SK-N-SH treated with all-trans-retinoic acid at 6 μM for 48 hours (cell line): Measurements from ENCODE around the gene LEUTX.

ENCODE experiments used
- ATAC-seq: fragments of 200-7000 bp; cut with Tn5 transposase; 3 replicates; pipeline ENCODE4 v1.9.1; 2020; ENCODE audit warnings: mild to moderate bottlenecking, moderate library complexity
- ARNTL ChIP-seq: fragments of 450-650 bp; formaldehyde crosslinking; IDR thresholded peaks from 2 replicates; pipeline ENCODE4 v1.5.0; 2020; ENCODE audit warnings: low read depth, mild to moderate bottlenecking, moderate library complexity, borderline replicate concordance
- CSDC2 ChIP-seq: fragments of 250-450 bp; sonication (Bioruptor Pico); IDR thresholded peaks from 2 replicates; pipeline ENCODE4 v1.5.0; 2020; ENCODE audit warnings: mild to moderate bottlenecking, moderate library complexity
- GLIS3 ChIP-seq: fragments of 250-450 bp; sonication (Bioruptor Pico); IDR thresholded peaks from 2 replicates; pipeline ENCODE4 v1.5.0; 2020; ENCODE audit warnings: mild to moderate bottlenecking, moderate library complexity
- OSR1 ChIP-seq: fragments of 250-450 bp; sonication (Bioruptor Pico); IDR thresholded peaks from 2 replicates; pipeline ENCODE4 v1.8.0; 2022; ENCODE audit warnings: moderate library complexity, mild to moderate bottlenecking, inconsistent platforms
- PPARA ChIP-seq: fragments of 250-450 bp; sonication (Bioruptor Pico); IDR thresholded peaks from 2 replicates; pipeline ENCODE4 v1.5.0; 2020; ENCODE audit warnings: mild to moderate bottlenecking, borderline replicate concordance
- RARB ChIP-seq: fragments of 250-450 bp; sonication (Bioruptor Pico); IDR thresholded peaks from 2 replicates; pipeline ENCODE4 v1.8.0; 2021; ENCODE audit warnings: mild to moderate bottlenecking, moderate library complexity
- TCF4 ChIP-seq: fragments of 250-450 bp; sonication (Bioruptor Pico); IDR thresholded peaks from 2 replicates; pipeline ENCODE4 v1.8.0; 2021; ENCODE audit warnings: mild to moderate bottlenecking, moderate library complexity, borderline replicate concordance
- TOX ChIP-seq: fragments of 250-450 bp; sonication (Bioruptor Pico); IDR thresholded peaks from 2 replicates; pipeline ENCODE4 v1.8.0; 2021; ENCODE audit warnings: mild to moderate bottlenecking, moderate library complexity, borderline replicate concordance
- ZC3H10 ChIP-seq: fragments of 250-450 bp; sonication (Bioruptor Pico); IDR thresholded peaks from 2 replicates; pipeline ENCODE4 v1.5.1; 2021; ENCODE audit warnings: mild to moderate bottlenecking, moderate library complexity
- ZFP3 ChIP-seq: fragments of 250-450 bp; sonication (Bioruptor Pico); IDR thresholded peaks from 2 replicates; pipeline ENCODE4 v1.5.0; 2020; ENCODE audit warnings: mild to moderate bottlenecking, moderate library complexity
- ZFP30 ChIP-seq: fragments of 450-650 bp; formaldehyde crosslinking; IDR thresholded peaks from 2 replicates; pipeline ENCODE4 v1.5.0; 2022; ENCODE audit warnings: mild to moderate bottlenecking, moderate library complexity
- ZNF565 ChIP-seq: fragments of 450-650 bp; formaldehyde crosslinking; conservative IDR thresholded peaks from 2 replicates; pipeline ENCODE4 v1.5.0; 2020; ENCODE audit warnings: low read depth, mild to moderate bottlenecking, moderate library complexity
- ZNF70 ChIP-seq: fragments of 450-650 bp; formaldehyde crosslinking; IDR thresholded peaks from 2 replicates; pipeline ENCODE4 v1.5.0; 2020; ENCODE audit warnings: mild to moderate bottlenecking, moderate library complexity
- ZNF8 ChIP-seq: fragments of 450-650 bp; formaldehyde crosslinking; IDR thresholded peaks from 2 replicates; pipeline ENCODE4 v1.5.0; 2020; ENCODE audit warnings: mild to moderate bottlenecking, moderate library complexity
- TF ChIP-seq, protein P1 (sequence below): fragments of 250-450 bp; sonication (Bioruptor Pico); IDR thresholded peaks from 2 replicates; pipeline ENCODE4 v1.5.0; 2020; ENCODE audit warnings: mild to moderate bottlenecking, moderate library complexity
- TF ChIP-seq, protein P2 (sequence below): fragments of 250-450 bp; sonication (Bioruptor Pico); IDR thresholded peaks from 2 replicates; pipeline ENCODE4 v1.5.1; 2020; ENCODE audit warnings: low read depth, mild to moderate bottlenecking, moderate library complexity
- TF ChIP-seq, protein P3 (sequence below): fragments of 250-450 bp; sonication (Bioruptor Pico); IDR thresholded peaks from 2 replicates; pipeline ENCODE4 v1.5.1; 2021; ENCODE audit warnings: mild to moderate bottlenecking, moderate library complexity
- TF ChIP-seq, protein P4 (sequence below): fragments of 250-450 bp; sonication (Bioruptor Pico); IDR thresholded peaks from 2 replicates; pipeline ENCODE4 v1.8.0; 2020; ENCODE audit warnings: mild to moderate bottlenecking, moderate library complexity, borderline replicate concordance

The LEUTX gene

DNA sequence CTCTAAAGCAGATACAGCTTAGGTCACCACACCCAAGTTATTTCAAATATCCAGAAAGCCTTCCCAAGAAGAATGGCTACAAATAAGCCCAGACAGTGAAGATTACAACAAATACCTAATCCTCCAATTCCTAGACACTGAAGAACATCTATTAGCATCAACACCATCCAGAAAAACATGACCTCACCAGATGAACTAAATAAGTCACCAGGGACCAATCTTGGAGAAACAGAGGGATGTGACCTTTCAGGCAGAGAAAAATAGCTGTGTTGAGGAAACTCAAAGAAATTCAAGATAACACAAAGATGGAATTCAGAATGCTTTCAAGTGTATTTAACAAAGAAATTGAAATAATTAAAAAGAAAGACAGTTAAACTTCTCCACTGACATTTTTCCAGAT, 25.9 kb upstream of the LEUTX start (continued):
- TF ChIP-seq, protein P1, sequence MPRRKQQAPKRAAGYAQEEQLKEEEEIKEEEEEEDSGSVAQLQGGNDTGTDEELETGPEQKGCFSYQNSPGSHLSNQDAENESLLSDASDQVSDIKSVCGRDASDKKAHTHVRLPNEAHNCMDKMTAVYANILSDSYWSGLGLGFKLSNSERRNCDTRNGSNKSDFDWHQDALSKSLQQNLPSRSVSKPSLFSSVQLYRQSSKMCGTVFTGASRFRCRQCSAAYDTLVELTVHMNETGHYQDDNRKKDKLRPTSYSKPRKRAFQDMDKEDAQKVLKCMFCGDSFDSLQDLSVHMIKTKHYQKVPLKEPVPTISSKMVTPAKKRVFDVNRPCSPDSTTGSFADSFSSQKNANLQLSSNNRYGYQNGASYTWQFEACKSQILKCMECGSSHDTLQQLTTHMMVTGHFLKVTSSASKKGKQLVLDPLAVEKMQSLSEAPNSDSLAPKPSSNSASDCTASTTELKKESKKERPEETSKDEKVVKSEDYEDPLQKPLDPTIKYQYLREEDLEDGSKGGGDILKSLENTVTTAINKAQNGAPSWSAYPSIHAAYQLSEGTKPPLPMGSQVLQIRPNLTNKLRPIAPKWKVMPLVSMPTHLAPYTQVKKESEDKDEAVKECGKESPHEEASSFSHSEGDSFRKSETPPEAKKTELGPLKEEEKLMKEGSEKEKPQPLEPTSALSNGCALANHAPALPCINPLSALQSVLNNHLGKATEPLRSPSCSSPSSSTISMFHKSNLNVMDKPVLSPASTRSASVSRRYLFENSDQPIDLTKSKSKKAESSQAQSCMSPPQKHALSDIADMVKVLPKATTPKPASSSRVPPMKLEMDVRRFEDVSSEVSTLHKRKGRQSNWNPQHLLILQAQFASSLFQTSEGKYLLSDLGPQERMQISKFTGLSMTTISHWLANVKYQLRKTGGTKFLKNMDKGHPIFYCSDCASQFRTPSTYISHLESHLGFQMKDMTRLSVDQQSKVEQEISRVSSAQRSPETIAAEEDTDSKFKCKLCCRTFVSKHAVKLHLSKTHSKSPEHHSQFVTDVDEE (CRISPR knock-in tag): no peak
- TF ChIP-seq ZC3H10 (CRISPR knock-in tag) (no peak), OSR1 (CRISPR knock-in tag) (no peak), ZNF565 (CRISPR knock-in tag) (no peak)
- TF ChIP-seq, protein P2, sequence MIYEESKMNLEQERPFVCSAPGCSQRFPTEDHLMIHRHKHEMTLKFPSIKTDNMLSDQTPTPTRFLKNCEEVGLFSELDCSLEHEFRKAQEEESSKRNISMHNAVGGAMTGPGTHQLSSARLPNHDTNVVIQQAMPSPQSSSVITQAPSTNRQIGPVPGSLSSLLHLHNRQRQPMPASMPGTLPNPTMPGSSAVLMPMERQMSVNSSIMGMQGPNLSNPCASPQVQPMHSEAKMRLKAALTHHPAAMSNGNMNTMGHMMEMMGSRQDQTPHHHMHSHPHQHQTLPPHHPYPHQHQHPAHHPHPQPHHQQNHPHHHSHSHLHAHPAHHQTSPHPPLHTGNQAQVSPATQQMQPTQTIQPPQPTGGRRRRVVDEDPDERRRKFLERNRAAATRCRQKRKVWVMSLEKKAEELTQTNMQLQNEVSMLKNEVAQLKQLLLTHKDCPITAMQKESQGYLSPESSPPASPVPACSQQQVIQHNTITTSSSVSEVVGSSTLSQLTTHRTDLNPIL: no peak
- TF ChIP-seq, all 23 proteins: peak for 0

DNA sequence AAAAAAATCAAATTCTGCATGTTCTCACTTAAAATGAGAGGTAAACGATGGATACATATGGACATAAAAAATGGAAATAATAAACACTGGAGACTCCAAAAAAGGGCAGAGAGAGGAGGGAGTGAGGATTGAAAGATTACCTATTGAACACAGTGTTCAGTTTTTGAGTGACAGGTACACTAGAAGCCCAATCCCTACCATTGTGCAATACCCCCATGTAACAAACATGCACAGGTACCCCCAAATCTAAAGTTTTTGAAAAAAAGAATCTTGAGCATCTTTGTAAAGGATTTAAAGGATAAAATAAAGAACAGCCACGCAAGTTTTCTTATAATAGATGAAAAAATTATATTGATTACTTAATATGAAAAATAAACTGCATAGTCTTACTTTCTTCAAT, 24.1 kb upstream of the LEUTX start:
- no peak for ATAC-seq
- TF ChIP-seq GLIS3 (no peak), PPARA (CRISPR knock-in tag) (no peak), TCF4 (CRISPR knock-in tag) (no peak), CSDC2 (no peak), RARB (CRISPR knock-in tag) (no peak), TOX (CRISPR knock-in tag) (no peak), ZFP30 (CRISPR knock-in tag) (no peak), ZC3H10 (CRISPR knock-in tag) (no peak), ZFP3 (no peak), OSR1 (CRISPR knock-in tag) (no peak), ZNF8 (CRISPR knock-in tag) (no peak), ZNF70 (CRISPR knock-in tag) (no peak)
- TF ChIP-seq, protein P3, sequence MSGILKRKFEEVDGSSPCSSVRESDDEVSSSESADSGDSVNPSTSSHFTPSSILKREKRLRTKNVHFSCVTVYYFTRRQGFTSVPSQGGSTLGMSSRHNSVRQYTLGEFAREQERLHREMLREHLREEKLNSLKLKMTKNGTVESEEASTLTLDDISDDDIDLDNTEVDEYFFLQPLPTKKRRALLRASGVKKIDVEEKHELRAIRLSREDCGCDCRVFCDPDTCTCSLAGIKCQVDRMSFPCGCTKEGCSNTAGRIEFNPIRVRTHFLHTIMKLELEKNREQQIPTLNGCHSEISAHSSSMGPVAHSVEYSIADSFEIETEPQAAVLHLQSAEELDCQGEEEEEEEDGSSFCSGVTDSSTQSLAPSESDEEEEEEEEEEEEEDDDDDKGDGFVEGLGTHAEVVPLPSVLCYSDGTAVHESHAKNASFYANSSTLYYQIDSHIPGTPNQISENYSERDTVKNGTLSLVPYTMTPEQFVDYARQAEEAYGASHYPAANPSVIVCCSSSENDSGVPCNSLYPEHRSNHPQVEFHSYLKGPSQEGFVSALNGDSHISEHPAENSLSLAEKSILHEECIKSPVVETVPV (CRISPR knock-in tag): no peak
- TF ChIP-seq, protein P2: no peak
- TF ChIP-seq, protein P1 (CRISPR knock-in tag): no peak
- TF ChIP-seq, protein P4, sequence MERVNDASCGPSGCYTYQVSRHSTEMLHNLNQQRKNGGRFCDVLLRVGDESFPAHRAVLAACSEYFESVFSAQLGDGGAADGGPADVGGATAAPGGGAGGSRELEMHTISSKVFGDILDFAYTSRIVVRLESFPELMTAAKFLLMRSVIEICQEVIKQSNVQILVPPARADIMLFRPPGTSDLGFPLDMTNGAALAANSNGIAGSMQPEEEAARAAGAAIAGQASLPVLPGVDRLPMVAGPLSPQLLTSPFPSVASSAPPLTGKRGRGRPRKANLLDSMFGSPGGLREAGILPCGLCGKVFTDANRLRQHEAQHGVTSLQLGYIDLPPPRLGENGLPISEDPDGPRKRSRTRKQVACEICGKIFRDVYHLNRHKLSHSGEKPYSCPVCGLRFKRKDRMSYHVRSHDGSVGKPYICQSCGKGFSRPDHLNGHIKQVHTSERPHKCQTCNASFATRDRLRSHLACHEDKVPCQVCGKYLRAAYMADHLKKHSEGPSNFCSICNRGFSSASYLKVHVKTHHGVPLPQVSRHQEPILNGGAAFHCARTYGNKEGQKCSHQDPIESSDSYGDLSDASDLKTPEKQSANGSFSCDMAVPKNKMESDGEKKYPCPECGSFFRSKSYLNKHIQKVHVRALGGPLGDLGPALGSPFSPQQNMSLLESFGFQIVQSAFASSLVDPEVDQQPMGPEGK (CRISPR knock-in tag): no peak

DNA sequence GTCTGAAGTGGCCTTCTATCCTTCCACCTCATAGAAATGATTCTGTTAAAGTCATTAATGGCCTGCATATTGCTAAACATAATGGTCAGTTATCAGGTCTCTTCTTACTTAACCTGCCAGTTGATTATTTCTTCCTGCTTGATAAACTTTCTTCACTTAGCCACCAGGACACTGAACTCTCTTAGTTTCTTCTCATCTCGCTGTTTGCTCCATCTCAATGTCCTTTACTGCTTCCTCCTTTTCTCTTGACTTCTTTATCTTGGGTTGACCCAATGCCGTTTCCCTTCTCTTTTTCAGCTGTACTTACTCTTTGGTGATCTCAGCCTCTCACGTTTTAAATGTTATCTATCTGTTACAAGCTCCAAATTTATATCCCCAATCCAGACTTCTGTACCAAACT, 23.7 kb upstream of the LEUTX start:
- ATAC-seq: no peak
- no peak for TF ChIP-seq TCF4 (CRISPR knock-in tag)
- TF ChIP-seq ARNTL (CRISPR knock-in tag): no peak
- TF ChIP-seq, protein P1 (CRISPR knock-in tag): no peak
